A549 treated with GW870086 at 1 μM for 4 hours (cell line): Measurements from ENCODE around the gene IGSF9. TPM values are rescaled to one million over a fixed set of nuclear protein-coding genes. Genes with fewer than 3 reads are reported as not detected.

Experiments
- total RNA-seq: library from RNA; stranded (reverse); fragments of 200-300 nt; extraction: Qiagen RNA extraction; gene quantifications from 5 replicates; pipeline ENCODE4 v1.2.3, GENCODE V29; 2022; ENCODE audit warnings: low read depth

IGSF9 gene, protein sequence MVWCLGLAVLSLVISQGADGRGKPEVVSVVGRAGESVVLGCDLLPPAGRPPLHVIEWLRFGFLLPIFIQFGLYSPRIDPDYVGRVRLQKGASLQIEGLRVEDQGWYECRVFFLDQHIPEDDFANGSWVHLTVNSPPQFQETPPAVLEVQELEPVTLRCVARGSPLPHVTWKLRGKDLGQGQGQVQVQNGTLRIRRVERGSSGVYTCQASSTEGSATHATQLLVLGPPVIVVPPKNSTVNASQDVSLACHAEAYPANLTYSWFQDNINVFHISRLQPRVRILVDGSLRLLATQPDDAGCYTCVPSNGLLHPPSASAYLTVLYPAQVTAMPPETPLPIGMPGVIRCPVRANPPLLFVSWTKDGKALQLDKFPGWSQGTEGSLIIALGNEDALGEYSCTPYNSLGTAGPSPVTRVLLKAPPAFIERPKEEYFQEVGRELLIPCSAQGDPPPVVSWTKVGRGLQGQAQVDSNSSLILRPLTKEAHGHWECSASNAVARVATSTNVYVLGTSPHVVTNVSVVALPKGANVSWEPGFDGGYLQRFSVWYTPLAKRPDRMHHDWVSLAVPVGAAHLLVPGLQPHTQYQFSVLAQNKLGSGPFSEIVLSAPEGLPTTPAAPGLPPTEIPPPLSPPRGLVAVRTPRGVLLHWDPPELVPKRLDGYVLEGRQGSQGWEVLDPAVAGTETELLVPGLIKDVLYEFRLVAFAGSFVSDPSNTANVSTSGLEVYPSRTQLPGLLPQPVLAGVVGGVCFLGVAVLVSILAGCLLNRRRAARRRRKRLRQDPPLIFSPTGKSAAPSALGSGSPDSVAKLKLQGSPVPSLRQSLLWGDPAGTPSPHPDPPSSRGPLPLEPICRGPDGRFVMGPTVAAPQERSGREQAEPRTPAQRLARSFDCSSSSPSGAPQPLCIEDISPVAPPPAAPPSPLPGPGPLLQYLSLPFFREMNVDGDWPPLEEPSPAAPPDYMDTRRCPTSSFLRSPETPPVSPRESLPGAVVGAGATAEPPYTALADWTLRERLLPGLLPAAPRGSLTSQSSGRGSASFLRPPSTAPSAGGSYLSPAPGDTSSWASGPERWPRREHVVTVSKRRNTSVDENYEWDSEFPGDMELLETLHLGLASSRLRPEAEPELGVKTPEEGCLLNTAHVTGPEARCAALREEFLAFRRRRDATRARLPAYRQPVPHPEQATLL
- total RNA-seq, result 0.17 to 0.27 TPM (median 0.21 TPM) in 5 replicates

DNA sequence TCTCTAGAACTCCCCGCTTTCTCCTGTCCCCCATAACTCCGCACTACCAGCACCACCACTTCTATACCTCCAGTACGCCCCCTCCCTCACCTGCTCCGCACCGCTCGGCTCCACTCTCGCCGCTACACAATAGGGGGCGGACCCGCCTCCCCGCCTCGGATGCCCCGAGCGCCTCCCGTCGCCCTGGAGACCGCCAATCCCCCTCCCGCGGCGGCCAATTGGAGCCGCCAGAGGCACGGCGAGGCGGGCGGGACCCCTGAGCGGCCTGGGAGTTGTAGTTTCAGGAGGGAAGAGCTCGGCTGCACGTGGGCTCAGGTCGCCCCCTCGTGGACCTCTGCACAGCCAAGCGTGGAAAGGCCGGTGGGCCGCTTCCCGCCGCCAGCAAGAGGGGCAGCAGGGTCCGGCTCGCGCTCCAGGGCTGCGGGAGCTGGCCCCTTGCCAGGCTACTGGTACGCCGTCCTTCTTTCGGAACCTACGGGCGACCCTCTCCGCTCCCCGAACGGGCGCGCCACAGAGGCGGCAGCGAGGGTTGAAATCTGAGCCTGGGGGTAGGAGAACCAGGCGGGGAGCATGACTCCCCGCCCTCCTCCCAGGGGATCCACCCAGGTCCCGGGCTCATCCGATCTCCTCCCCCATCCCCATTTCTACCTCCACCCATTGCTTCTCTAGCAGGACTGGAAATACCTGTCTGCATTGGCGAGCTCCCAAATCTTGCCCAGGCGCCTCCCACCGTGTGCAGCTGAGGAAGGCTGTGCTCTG lies at the start of gene IGSF9:
Gene IGSF9 (minus strand): TSS at position 131 of the 759 bp plus-strand sequence. CDS start 2,159 bp downstream, outside the sequence.

GRCh38 chr1:159953536-159954515 lies 8.4 kb upstream of the IGSF9 start, which contains the start of gene SLAMF9:
SLAMF9 (minus strand) TSS chr1:159954237; CDS start chr1:159954137, 100 bp downstream.

GRCh38 chr1:159924791-159925718 lies 20.4 kb downstream of the IGSF9 start, which contains the start of gene TAGLN2:
TAGLN2 (minus strand) TSS chr1:159925507; CDS start chr1:159920509, 4,998 bp downstream.

DNA sequence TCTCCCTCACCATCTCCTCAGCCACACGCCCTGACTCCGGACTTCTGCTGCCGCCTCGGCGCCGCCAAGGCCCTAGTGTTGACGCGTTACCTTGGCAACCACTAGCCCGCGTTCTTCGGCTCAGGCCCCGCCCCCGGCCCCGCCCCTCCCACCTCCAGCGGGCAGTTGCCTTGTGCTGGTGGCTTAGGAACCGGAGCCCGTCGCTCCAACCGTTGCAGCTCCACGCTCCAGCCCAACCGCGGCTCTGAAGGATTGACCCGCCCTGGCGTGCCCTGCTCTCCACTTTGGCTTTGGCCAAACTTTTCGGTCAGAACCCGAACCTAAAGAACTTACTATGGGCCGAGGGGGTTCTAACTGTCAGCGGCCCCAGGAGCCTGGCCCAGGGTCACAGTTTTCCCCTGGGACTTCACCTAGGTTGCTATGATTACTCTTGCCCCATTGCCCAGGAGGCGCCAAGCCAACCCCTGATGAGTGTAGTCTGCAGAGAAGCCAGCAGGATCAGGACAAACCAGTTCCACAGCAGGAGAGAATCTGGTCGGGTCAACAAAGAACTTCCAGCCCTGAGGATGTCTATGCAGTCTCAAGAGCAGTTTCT lies 45.2 kb downstream of the IGSF9 start, which contains the start of gene CFAP45:
Gene CFAP45 (minus strand): TSS at position 80 of the 595 bp plus-strand sequence. CDS start 67 bp downstream, at position 13.

Other genes with a start within 250 kb of the IGSF9 start
- gene CRP, start 231.0 kb downstream of the IGSF9 start, total RNA-seq, result not detected in 5 replicates
- 64.1 to 78.3 TPM (median 75.1 TPM) in 5 replicates for gene DUSP23, start 164.7 kb downstream of the IGSF9 start, total RNA-seq
- not detected in 5 replicates for gene FCRL6, start 143.3 kb downstream of the IGSF9 start, total RNA-seq
- gene SLAMF8, start 118.7 kb downstream of the IGSF9 start, total RNA-seq, result 0.03 to 0.08 TPM (median 0.06 TPM) in 3 of 5 replicates, not detected in the others
- not detected in 5 replicates for gene VSIG8, start 83.0 kb downstream of the IGSF9 start, total RNA-seq
- gene CFAP45, start 45.4 kb downstream of the IGSF9 start, total RNA-seq, result 0.64 to 0.91 TPM (median 0.78 TPM) in 5 replicates
- gene TAGLN2, start 20.1 kb downstream of the IGSF9 start, total RNA-seq, result 941 to 1,085 TPM (median 1,033 TPM) in 5 replicates
- 0.25 to 1.3 TPM (median 0.82 TPM) in 5 replicates for gene SLAMF9, start 8.6 kb upstream of the IGSF9 start, total RNA-seq
- 4.0 to 4.8 TPM (median 4.5 TPM) in 5 replicates for gene PIGM, start 86.4 kb upstream of the IGSF9 start, total RNA-seq
- gene KCNJ10, start 124.5 kb upstream of the IGSF9 start, total RNA-seq, result not detected in 5 replicates
- not detected in 5 replicates for gene KCNJ9, start 135.9 kb upstream of the IGSF9 start, total RNA-seq
- gene IGSF8, start 153.0 kb upstream of the IGSF9 start, total RNA-seq, result 6.1 to 9.4 TPM (median 8.9 TPM) in 5 replicates
- 0.03 to 0.18 TPM (median 0.06 TPM) in 4 of 5 replicates, not detected in the other for gene ATP1A2, start 170.1 kb upstream of the IGSF9 start, total RNA-seq
- not detected in 5 replicates for gene ATP1A4, start 206.0 kb upstream of the IGSF9 start, total RNA-seq
- not detected in 5 replicates for gene CASQ1, start 245.0 kb upstream of the IGSF9 start, total RNA-seq